WERI-Rb-1 (cell line): Measurements from ENCODE around the gene ASXL3.

Experiments used
- DNase-seq: peaks from one replicate; pipeline ENCODE4 v3.0.0-alpha.2; 2020
- H3K27ac ChIP-seq: fragments of 250-450 bp; sonication (Bioruptor Pico); 2 replicates; pipeline ENCODE4 v1.5.1; 2020; ENCODE audit warnings: mild to moderate bottlenecking, moderate library complexity
- H3K27me3 ChIP-seq: fragments of 250-450 bp; sonication (Bioruptor Pico); 2 replicates; pipeline ENCODE4 v1.5.1; 2021; ENCODE audit warnings: mild to moderate bottlenecking, low read depth, moderate library complexity; ENCODE audit not compliant: insufficient read depth, severe bottlenecking
- H3K36me3 ChIP-seq: fragments of 250-450 bp; sonication (Bioruptor Pico); 2 replicates; pipeline ENCODE4 v1.5.1; 2020; ENCODE audit warnings: mild to moderate bottlenecking, moderate library complexity
- H3K4me3 ChIP-seq: 2 replicates; pipeline ENCODE4 v1.5.1; 2011; ENCODE audit warnings: low read depth, mild to moderate bottlenecking, control low read depth, low read length
- H3K9me3 ChIP-seq: fragments of 250-450 bp; sonication (Bioruptor Pico); 2 replicates; pipeline ENCODE4 v1.5.1; 2021; ENCODE audit warnings: mild to moderate bottlenecking, moderate library complexity; ENCODE audit not compliant: severe bottlenecking
- CTCF ChIP-seq: IDR thresholded peaks from 2 replicates; pipeline ENCODE4 v1.5.1; 2011; ENCODE audit warnings: low read depth, mild to moderate bottlenecking, control low read depth, inconsistent platforms, low read length

ASXL3 gene

GRCh38 chr18:33611525-33612135 lies 33.6 kb downstream of the ASXL3 start:
- Histone ChIP-seq H3K27ac (no peak overlapping the region), H3K4me3 (no peak overlapping the region), H3K36me3 (no peaks in the 10 kb centered on the region), H3K27me3 (peaks cover 4% of the 10 kb centered on the region), H3K9me3 (no peaks in the 10 kb centered on the region)
- TF ChIP-seq CTCF, result no peak
- no peak for DNase-seq

- no peaks in the 10 kb centered on the region for H3K9me3 ChIP-seq
- no peak for DNase-seq
- TF ChIP-seq CTCF, result no peak
These were observed 34.6 kb downstream of the ASXL3 start for GRCh38 chr18:33612632-33613031.

GRCh38 chr18:33616556-33616955 lies 38.5 kb downstream of the ASXL3 start:
- H3K4me3 ChIP-seq, result no peak overlapping the region
- no peaks in the 10 kb centered on the region for H3K36me3 ChIP-seq
- no peaks in the 10 kb centered on the region for H3K27me3 ChIP-seq
- no peak overlapping the region for H3K27ac ChIP-seq
- no peak for DNase-seq
- no peak for TF ChIP-seq CTCF
- no peaks in the 10 kb centered on the region for H3K9me3 ChIP-seq

More at GRCh38 chr18:33612632-33613031, 34.6 kb downstream of the ASXL3 start:
- Histone ChIP-seq H3K27me3 (peaks cover under 1% of the 10 kb centered on the region), H3K4me3 (no peak overlapping the region), H3K27ac (no peak overlapping the region), H3K36me3 (no peaks in the 10 kb centered on the region)

GRCh38 chr18:33627114-33627513 lies 49.1 kb downstream of the ASXL3 start:
- no peak overlapping the region for H3K4me3 ChIP-seq
- no peaks in the 10 kb centered on the region for H3K36me3 ChIP-seq
- no peaks in the 10 kb centered on the region for H3K27me3 ChIP-seq
- TF ChIP-seq CTCF, result no peak
- no peaks in the 10 kb centered on the region for H3K9me3 ChIP-seq
- no peak overlapping the region for H3K27ac ChIP-seq
- no peak for DNase-seq

- Histone ChIP-seq H3K27ac (no peak overlapping the region), H3K9me3 (no peaks in the 10 kb centered on the region), H3K27me3 (no peaks in the 10 kb centered on the region), H3K36me3 (no peaks in the 10 kb centered on the region), H3K4me3 (no peak overlapping the region)
- no peak for TF ChIP-seq CTCF
- DNase-seq, result no peak
These were observed 52.5 kb downstream of the ASXL3 start for GRCh38 chr18:33630476-33630875.

GRCh38 chr18:33641141-33641540 lies 63.1 kb downstream of the ASXL3 start:
- no peaks in the 10 kb centered on the region for H3K36me3 ChIP-seq
- no peaks in the 10 kb centered on the region for H3K27me3 ChIP-seq
- no peaks in the 10 kb centered on the region for H3K9me3 ChIP-seq
- no peak for DNase-seq
- no peak overlapping the region for H3K4me3 ChIP-seq
- H3K27ac ChIP-seq, result no peak overlapping the region
- TF ChIP-seq CTCF, result no peak
